Hepatocyte (in vitro differentiated cells): ENCODE results near the gene ATP6V1G3. TPM values are rescaled to one million over a fixed set of nuclear protein-coding genes. Genes with fewer than 3 reads are reported as not detected.

ENCODE experiments used
- DNase-seq: peaks from one replicate; pipeline ENCODE4 v3.0.0-alpha.2; 2016; ENCODE audit warnings: low spot score
- H2AFZ ChIP-seq: fragments of 200-600 bp; sonication (generic); 2 replicates; pipeline ENCODE4 v1.6.0; 2016; ENCODE audit warnings: antibody characterized with exemption, mild to moderate bottlenecking
- H3K27ac ChIP-seq: fragments of 200-600 bp; sonication (generic); 2 replicates; pipeline ENCODE4 v1.5.1; 2016; ENCODE audit warnings: mild to moderate bottlenecking
- H3K27me3 ChIP-seq: fragments of 200-600 bp; sonication (generic); 2 replicates; pipeline ENCODE4 v1.6.1; 2016
- H3K36me3 ChIP-seq: fragments of 200-600 bp; sonication (generic); replicated peaks from 2 replicates; pipeline ENCODE4 v1.5.1; 2016; ENCODE audit warnings: low read depth; ENCODE audit not compliant: insufficient read depth
- H3K4me1 ChIP-seq: fragments of 200-600 bp; sonication (generic); 2 replicates; pipeline ENCODE4 v1.5.1; 2016; ENCODE audit warnings: mild to moderate bottlenecking, moderate library complexity; ENCODE audit not compliant: insufficient read depth
- H3K4me2 ChIP-seq: fragments of 200-600 bp; sonication (generic); 2 replicates; pipeline ENCODE4 v1.6.0; 2016
- H3K4me3 ChIP-seq: fragments of 200-600 bp; sonication (generic); 2 replicates; pipeline ENCODE4 v1.5.1; 2016; ENCODE audit warnings: mild to moderate bottlenecking
- H3K79me2 ChIP-seq: fragments of 200-600 bp; sonication (generic); 2 replicates; pipeline ENCODE4 v1.6.0; 2017; ENCODE audit warnings: mild to moderate bottlenecking
- H3K9me2 ChIP-seq: fragments of 200-600 bp; sonication (generic); replicated peaks from 2 replicates; pipeline ENCODE4 v1.6.0; 2017; ENCODE audit warnings: mild to moderate bottlenecking; ENCODE audit not compliant: insufficient read depth
- H3K9me3 ChIP-seq: fragments of 200-600 bp; sonication (generic); 2 replicates; pipeline ENCODE4 v1.5.1; 2016; ENCODE audit warnings: low read depth, mild to moderate bottlenecking
- H4K20me1 ChIP-seq: fragments of 200-600 bp; sonication (generic); 2 replicates; pipeline ENCODE4 v1.6.0; 2016; ENCODE audit warnings: mild to moderate bottlenecking; ENCODE audit not compliant: insufficient read depth, poor library complexity, severe bottlenecking
- CTCF ChIP-seq: fragments of 200-600 bp; sonication (generic); IDR thresholded peaks from 2 replicates; pipeline ENCODE4 v1.5.1; 2016; ENCODE audit warnings: antibody characterized with exemption, mild to moderate bottlenecking; ENCODE audit not compliant: poor library complexity
- EZH2 ChIP-seq: fragments of 200-600 bp; sonication (generic); IDR thresholded peaks from 2 replicates; pipeline ENCODE4 v1.6.1; 2016; ENCODE audit warnings: antibody characterized with exemption, mild to moderate bottlenecking, borderline replicate concordance
- EZH2phosphoT487 ChIP-seq: fragments of 200-600 bp; sonication (generic); IDR thresholded peaks from one replicate; pipeline ENCODE4 v1.6.1; 2018; ENCODE audit warnings: antibody characterized with exemption, mild to moderate bottlenecking, low read depth, moderate library complexity; ENCODE audit not compliant: unreplicated experiment, severe bottlenecking
- WGBS: methylation state at CpG from one replicate; pipeline ENCODE4 v1.1.6; 2016; ENCODE audit warnings: low lambda C conversion rate; ENCODE audit errors: missing lambda C conversion rate; 5-methylcytosine and 5-hydroxymethylcytosine counted together
- polyA plus RNA-seq: library from polyadenylated mRNA; unstranded; fragments of >200 nt; fragmentation: Nextera tagmentation; extraction: Ambion mirVana; gene quantifications from 2 replicates; pipeline ENCODE4 v1.2.1, GENCODE V29; 2016
- total RNA-seq: library from RNA; depleted of rRNA; stranded (reverse); fragments of >200 nt; gene quantifications from 2 replicates; pipeline ENCODE4 v1.2.3, GENCODE V29; 2014

Gene ATP6V1G3
- total and polyA plus RNA-seq, 2 experiments from 2014 or later, result not detected

- H3K27ac ChIP-seq, result no peak overlapping the region
- no peak for DNase-seq
- no peak overlapping the region for H3K4me2 ChIP-seq
- H3K79me2 ChIP-seq, result no peaks in the 10 kb centered on the region
- no peak overlapping the region for H3K4me3 ChIP-seq
- H4K20me1 ChIP-seq, result no peaks in the 10 kb centered on the region
- no peaks in the 10 kb centered on the region for H3K36me3 ChIP-seq
- no peaks in the 10 kb centered on the region for H3K4me1 ChIP-seq
- TF ChIP-seq EZH2phosphoT487 (no peak), CTCF (no peak), EZH2 (no peak)
- H3K27me3 ChIP-seq, result no peaks in the 10 kb centered on the region
- H2AFZ ChIP-seq, result no peak overlapping the region
- no peaks in the 10 kb centered on the region for H3K9me2 ChIP-seq
- H3K9me3 ChIP-seq, result no peaks in the 10 kb centered on the region
Observed at GRCh38 chr1:198486903-198487302, 53.6 kb downstream of the ATP6V1G3 start.

- Histone ChIP-seq H3K9me2 (no peaks in the 10 kb centered on the region), H2AFZ (no peak overlapping the region), H3K9me3 (no peaks in the 10 kb centered on the region), H4K20me1 (no peaks in the 10 kb centered on the region), H3K27ac (no peak overlapping the region), H3K4me1 (no peaks in the 10 kb centered on the region), H3K4me3 (no peak overlapping the region), H3K4me2 (no peak overlapping the region), H3K27me3 (no peaks in the 10 kb centered on the region), H3K79me2 (no peaks in the 10 kb centered on the region), H3K36me3 (no peaks in the 10 kb centered on the region)
- TF ChIP-seq EZH2phosphoT487 (no peak), EZH2 (no peak), CTCF (no peak)
- DNase-seq, result no peak
Observed at GRCh38 chr1:198483645-198484044, 56.8 kb downstream of the ATP6V1G3 start.

- Histone ChIP-seq H2AFZ (no peak overlapping the region), H3K4me3 (no peak overlapping the region), H3K4me2 (no peak overlapping the region), H3K27ac (no peak overlapping the region), H3K27me3 (no peaks in the 10 kb centered on the region), H3K36me3 (no peaks in the 10 kb centered on the region), H3K9me3 (no peaks in the 10 kb centered on the region), H4K20me1 (no peaks in the 10 kb centered on the region), H3K4me1 (no peaks in the 10 kb centered on the region), H3K79me2 (no peaks in the 10 kb centered on the region), H3K9me2 (no peaks in the 10 kb centered on the region)
- no peak for DNase-seq
- TF ChIP-seq CTCF, result no peak
- TF ChIP-seq EZH2, result no peak
- no peak for TF ChIP-seq EZH2phosphoT487
- 68% methylated on average over 1 of the region's 1 CpG for WGBS
Observed at GRCh38 chr1:198483006-198483405, 57.5 kb downstream of the ATP6V1G3 start.

- Histone ChIP-seq H3K27me3 (no peaks in the 10 kb centered on the region), H3K36me3 (no peaks in the 10 kb centered on the region), H3K9me3 (no peaks in the 10 kb centered on the region), H3K4me3 (no peak overlapping the region), H3K9me2 (no peaks in the 10 kb centered on the region), H4K20me1 (no peaks in the 10 kb centered on the region), H3K4me2 (no peak overlapping the region), H3K79me2 (no peaks in the 10 kb centered on the region), H3K4me1 (no peaks in the 10 kb centered on the region), H3K27ac (no peak overlapping the region), H2AFZ (no peak overlapping the region)
- TF ChIP-seq EZH2 (no peak), CTCF (no peak), EZH2phosphoT487 (no peak)
- WGBS, result 93% methylated on average over 1 of the region's 1 CpG
- no peak for DNase-seq
Observed at GRCh38 chr1:198481661-198482060, 58.8 kb downstream of the ATP6V1G3 start.
